Renal cortical epithelial cell (primary cell): ENCODE results near the gene DENND4B. TPM values are rescaled to one million over a fixed set of nuclear protein-coding genes. Genes with fewer than 3 reads are reported as not detected.
A peak's percentile ranks its signal among the peaks of the same experiment; 100 is the strongest.

Experiments used
- DNase-seq: peaks from one replicate; pipeline ENCODE4 v3.0.0-alpha.2; 2011; ENCODE audit warnings: low read depth
- total RNA-seq: library from RNA; depleted of rRNA; stranded (reverse); fragments of >200 nt; gene quantifications from 2 replicates; pipeline ENCODE4 v1.2.3, GENCODE V29; 2014

DENND4B gene
- total RNA-seq, 1 donor from 2014 or later, result 21.5 TPM

GRCh38 chr1:153970346-153970745, 23.8 kb upstream of the DENND4B start:
- DNase-seq, result no peak

GRCh38 chr1:153968972-153969371, 22.5 kb upstream of the DENND4B start:
- DNase-seq, result no peak

GRCh38 chr1:153968408-153968807, 21.9 kb upstream of the DENND4B start:
- no peak for DNase-seq

GRCh38 chr1:153968000-153968363, 21.5 kb upstream of the DENND4B start:
- DNase-seq, result no peak

GRCh38 chr1:153967107-153967999, 20.8 kb upstream of the DENND4B start, which contains the start of gene CREB3L4:
CREB3L4 (plus strand) TSS chr1:153967902; CDS start chr1:153968526, 624 bp downstream.
- DNase-seq, result peak; percentile 98

GRCh38 chr1:153963850-153964331, 17.4 kb upstream of the DENND4B start:
- peak; percentile 47 for DNase-seq

- peak; percentile 92 for DNase-seq
Measured at GRCh38 chr1:153963030-153963849, 16.7 kb upstream of the DENND4B start, which contains the start of gene SLC39A1. SLC39A1 (minus strand) TSS chr1:153963537; CDS start chr1:153962715, 822 bp downstream.

- DNase-seq, result peak; percentile 86
Measured at GRCh38 chr1:153962088-153963029, 15.8 kb upstream of the DENND4B start.

- no peak for DNase-seq
Measured at GRCh38 chr1:153961421-153961820, 14.9 kb upstream of the DENND4B start.

GRCh38 chr1:153960206-153960605, 13.7 kb upstream of the DENND4B start:
- DNase-seq, result no peak

GRCh38 chr1:153959454-153959853, 12.9 kb upstream of the DENND4B start:
- no peak for DNase-seq

GRCh38 chr1:153958961-153959260, 12.4 kb upstream of the DENND4B start:
- DNase-seq, result no peak

GRCh38 chr1:153958111-153958960, 11.8 kb upstream of the DENND4B start, which contains the start of gene CRTC2:
CRTC2 (minus strand) TSS chr1:153958612; CDS start chr1:153958497, 115 bp downstream.
- peak; percentile 97 for DNase-seq

GRCh38 chr1:153957744-153958110, 11.2 kb upstream of the DENND4B start:
- peak; percentile 27 for DNase-seq

GRCh38 chr1:153956997-153957715, 10.6 kb upstream of the DENND4B start:
- no peak for DNase-seq

- no peak for DNase-seq
Measured at GRCh38 chr1:153954826-153955225, 8.3 kb upstream of the DENND4B start.

GRCh38 chr1:153953859-153954365, 7.4 kb upstream of the DENND4B start:
- DNase-seq, result no peak

- no peak for DNase-seq
Measured at GRCh38 chr1:153951801-153952200, 5.3 kb upstream of the DENND4B start.

GRCh38 chr1:153951183-153951582, 4.7 kb upstream of the DENND4B start:
- no peak for DNase-seq
